Stimulated activated CD4-positive, alpha-beta T cell treated with anti-CD3 and anti-CD28 coated beads, Interleukin-15, amount 100 ng/mL, for 48 hours (primary cell): ENCODE data around the gene MAD1L1.
"Not testable (repeated sequence)": the region's sequence is repeated elsewhere in the genome, so short reads cannot be mapped to it uniquely, and the experiment has no call there.

Experiments
- DNase-seq, 2 donors: peaks; one replicate each; pipeline ENCODE4 v3.0.0-alpha.2; 2020; ENCODE audit warnings: low read depth in 2 of 2

MAD1L1 gene

DNA sequence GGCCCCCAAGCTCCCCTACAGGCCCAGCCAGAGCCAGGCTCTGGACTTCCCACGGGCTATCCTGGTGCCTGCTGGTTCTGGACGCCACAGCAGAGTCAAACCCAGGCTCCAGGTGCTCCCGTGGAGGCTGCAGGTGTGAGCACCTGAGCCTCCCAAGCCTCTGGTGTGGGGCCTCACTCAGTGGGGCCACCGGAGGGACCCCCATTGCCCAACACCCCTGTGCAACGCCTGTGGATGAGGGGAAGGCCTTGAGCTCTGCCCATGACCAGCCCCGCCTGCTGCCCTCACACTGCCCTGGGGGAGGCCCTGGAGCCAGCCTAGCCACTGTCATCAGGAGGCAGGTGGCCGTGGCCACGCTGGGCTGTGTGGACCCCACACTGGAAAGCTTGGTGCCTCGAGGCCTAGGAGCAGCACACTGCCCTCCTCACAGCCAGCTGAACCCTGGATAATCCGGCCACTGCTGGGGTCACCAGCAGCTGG lies 229.3 kb downstream of the MAD1L1 start:
- DNase-seq: no peak

GRCh38 chr7:2002561-2003450 lies 229.9 kb downstream of the MAD1L1 start:
- DNase-seq: no peak

DNA sequence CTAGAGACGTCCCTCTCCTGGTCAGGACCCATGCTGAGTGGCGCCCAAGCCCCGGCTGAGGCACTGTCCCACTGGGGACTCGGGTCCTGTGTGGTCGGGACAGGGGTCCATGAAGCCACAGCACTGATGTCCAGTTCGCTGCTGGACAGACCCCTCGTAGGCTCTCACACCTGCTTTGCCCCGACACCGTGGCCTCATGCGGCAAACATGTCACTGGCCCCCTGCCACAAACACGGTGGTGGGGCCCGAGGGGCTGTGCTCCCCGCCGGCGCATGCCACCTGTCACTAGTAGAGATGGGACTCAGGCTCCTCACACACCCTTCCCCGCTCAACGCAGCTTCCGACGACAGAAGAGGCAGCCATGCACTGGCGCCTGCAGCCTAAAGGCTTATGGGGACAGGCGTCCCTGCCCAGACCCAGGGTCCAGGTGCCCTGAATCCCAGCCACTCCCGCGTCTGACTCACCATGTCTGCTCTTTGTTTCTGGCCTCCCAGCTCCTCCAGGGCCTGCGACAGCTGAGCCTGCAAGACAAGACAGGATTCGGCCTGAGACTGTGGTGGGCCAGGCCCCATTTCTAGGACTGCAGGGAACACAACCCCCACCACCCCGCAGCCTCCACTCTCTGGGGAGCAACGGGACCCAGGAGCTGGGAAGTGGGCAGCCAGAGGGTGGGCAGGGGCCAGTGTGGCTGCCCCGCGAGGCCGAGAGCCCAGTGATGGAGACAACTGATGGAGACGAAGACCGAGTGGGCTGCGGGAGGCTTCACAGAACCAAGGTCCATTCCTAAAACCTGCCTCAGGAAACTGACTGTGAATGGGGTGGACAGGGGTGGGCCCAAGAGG lies 230.9 kb downstream of the MAD1L1 start:
- no peak for DNase-seq

- DNase-seq: no peak
These were observed 231.9 kb downstream of the MAD1L1 start for GRCh38 chr7:2000746-2001321.

- no peak for DNase-seq
These were observed 232.5 kb downstream of the MAD1L1 start for GRCh38 chr7:2000153-2000687.

DNA sequence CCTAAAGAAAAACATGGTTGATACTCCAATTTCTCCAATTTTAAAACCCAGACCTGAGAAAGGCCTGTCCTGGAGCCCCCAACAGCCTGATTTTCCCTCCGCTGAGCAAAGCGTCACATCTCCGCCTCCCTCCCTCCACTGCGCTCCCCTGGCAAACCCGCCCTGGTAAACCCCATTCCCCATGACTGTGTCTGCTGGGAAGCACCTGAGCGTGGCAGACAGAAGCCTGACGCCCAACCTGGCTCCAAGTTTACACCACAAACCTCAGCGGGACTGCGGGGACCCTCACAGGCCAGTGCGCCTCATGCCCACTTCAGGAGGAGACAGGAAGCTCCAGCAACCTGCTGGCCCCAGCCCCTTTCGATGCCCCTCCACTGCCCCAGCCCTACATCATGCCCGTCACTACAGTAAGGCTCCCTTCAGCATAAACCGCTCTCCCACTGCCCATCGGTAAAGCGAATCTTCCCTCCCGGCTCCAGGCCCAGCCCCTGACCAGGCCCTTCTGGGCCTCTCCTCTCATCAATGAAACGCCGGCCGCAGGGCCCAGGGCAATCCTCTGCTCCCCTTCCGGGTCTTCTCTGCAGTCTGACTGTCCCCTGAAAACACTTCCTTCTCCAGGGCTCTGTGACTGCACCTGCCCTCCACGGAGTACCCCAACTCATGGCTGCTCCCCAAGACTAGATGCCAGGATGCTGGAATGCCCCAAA lies 233.3 kb downstream of the MAD1L1 start:
- no peak for DNase-seq

DNA sequence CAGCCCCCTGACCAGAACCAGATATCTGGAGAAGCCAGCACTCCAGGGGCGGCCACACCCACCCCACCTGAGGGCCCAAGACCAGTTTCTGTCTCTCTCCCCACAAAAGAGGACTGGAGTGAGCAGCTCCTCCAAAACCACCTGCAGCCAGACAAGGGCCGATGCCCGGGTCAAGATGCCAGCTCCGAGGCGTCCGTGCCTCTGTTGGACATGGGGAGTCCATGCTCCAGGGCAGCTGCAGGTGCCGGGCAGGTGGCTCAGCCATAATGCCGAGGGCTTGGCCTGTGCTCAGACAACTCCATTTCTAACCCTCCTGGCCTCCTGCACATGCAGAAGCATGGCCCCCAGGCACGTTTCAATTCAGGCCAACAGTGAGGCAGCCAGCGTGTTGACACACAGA lies 234.6 kb downstream of the MAD1L1 start:
- no peak for DNase-seq

- DNase-seq: no peak
These were observed 235.1 kb downstream of the MAD1L1 start for GRCh38 chr7:1997537-1998076.

DNA sequence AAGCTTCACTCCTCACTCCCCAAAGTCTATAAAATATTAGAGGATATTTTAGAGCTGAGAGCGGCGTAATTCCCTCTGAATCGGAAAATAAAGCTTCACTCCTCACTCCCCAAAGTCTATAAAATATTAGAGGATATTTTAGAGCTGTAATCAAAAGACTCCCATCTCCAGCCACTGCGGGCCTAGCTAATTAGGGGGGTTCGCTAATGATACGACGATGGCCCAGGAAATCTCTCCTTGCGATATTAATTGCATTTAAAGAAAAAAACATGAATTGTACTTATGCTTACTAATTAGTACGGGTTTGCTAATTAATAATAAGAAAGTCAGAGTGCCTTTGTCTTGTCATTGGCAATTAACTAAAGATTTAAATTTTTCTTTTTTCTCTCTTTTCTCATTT lies 235.9 kb downstream of the MAD1L1 start:
- DNase-seq: no peak

GRCh38 chr7:1995911-1996420 lies 236.8 kb downstream of the MAD1L1 start:
- DNase-seq: not testable (repeated sequence)

DNA sequence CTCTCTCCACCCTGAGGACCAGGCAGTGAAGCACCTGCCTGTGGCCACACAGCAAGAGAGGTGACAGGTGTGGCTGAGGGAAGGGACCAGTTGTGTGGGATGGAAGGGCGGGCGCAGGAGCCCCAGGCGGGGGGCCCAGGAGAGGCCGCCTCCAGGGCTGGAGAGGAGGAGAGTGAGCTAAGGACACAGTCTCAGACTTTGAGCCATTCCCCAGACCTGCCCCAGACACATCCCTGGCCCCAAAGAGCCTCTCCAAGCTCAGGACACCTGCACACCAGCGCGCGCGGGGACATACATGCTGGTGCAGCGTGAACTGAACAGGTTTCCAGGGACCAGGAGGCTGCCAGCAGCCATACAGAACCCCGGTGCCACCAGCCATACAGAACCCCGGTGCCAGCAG lies 237.3 kb downstream of the MAD1L1 start:
- no peak for DNase-seq

DNA sequence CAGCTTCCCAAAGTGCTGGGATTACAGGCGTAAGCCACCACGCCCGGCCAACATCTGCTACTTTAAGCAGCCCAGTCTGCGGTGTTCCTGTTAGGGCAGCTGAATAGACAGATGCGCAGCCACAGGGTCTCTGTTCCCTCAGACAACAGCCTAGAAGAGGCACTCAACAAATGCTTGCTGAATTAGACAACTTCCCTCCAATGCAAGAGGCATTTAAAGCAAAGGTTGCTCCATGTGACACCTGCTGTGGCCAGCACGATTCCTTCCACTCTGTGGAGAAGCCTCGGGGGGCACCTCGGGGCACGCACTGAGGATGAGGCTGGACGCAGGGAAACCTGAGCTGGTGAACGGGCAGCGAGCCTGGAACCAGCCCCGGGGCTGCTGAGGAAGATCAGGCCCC lies 237.8 kb downstream of the MAD1L1 start:
- no peak for DNase-seq

DNA sequence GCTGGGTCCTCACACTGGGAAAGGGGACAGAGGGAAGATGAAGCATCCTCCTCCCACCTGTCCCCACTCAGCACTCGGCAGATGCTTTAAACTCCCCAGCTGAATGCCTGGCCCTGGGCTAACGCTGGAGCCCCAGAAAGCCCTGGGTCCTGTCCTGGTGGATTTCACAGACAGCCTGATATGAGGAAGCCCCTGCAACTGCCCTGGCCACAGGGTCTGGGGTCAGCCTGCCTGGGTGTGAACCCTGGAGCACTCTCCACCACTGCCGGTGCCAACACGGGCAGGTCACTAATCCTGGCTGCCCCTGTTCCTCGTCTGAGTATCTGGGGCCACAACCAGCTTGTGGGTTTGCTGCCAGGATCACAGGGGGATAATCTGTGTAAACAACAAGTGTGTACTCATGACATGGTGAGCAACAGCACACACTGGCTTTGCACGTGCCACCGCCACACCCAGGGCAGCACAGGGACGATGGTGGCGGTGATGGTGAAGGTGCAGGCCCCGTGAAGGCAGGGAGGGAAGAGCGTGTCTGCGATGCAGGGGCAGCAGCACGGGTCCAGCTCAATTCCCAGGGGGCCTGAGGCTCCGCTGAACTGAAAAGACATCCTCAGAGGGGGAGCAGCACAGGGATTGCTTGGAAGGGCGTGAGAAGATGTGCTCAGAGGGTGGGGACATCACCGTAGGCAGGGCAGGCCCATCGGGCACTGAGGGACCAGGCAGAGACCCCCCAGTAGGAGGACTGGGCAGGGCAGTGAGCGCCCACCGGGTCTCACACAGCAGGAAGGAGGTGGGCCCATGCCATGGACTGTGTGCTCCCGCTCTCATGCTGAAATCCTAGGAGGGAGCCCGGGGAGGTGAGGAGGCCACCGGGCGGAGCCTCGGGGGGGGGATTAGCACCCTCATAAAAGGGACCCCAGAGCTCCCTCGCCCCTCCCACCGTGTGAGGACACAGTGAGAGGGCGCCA lies 238.7 kb downstream of the MAD1L1 start:
- no peak for DNase-seq

- no peak for DNase-seq
These were observed 239.6 kb downstream of the MAD1L1 start for GRCh38 chr7:1993031-1993695.

- no peak for DNase-seq
These were observed 240.2 kb downstream of the MAD1L1 start for GRCh38 chr7:1992554-1992953.

GRCh38 chr7:1990001-1990670 lies 242.6 kb downstream of the MAD1L1 start:
- no peak for DNase-seq

DNA sequence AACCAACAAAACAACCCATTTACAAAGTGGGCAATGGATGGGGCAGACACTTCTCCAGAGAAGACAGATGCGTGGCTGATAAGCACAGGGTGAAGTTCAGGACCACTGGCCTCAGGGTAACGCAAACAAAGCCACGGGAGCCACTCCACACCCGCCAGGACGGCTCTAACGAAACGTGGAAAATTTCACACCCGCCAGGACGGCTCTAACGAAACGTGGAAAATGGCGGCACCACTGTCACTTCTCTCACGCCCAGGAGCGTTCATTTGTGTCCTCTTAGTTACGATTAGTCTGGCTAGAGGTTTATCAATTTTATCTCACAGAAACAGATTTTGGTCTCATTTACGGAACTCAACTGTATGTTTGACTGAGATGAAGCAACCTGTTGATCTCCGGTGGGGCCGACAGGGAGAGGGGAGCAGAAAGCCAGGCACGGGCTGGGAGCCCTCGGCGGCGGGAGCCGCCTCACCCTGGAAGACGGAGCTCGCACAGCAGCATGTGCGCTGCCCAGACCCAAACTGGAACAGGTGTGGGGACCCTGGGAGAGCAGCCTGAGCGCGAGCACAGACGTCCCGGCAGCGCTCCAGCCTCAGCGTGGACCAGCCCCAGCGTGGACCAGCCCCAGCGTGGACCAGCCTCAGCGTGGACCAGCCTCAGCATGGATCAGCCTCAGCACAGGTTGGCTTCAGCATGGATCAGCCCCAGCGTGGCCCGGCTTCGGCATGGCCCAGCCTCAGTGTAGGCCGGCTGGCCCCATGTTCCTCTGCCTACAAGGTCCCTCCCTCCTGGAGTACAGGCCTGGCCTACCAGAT lies 243.5 kb downstream of the MAD1L1 start:
- DNase-seq: no peak

DNA sequence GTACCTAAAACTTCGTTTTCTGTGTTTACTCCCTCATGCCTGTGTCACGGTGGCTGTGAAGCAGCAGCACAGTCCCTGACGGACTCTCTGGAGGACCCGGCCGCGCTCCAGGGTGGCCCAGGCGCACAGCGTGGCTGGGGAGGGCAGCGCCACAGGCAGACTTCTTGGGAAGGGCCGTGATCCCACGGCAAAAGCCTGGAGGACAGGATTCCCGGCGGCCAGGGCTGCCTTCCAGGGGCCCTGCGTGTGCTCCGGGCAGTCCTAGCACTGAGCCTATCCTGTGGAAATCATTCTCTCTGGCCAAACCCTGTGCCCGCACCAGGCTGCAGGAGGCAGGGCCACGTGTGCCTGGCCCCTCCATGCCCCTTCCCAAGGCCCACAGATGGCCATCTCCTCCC lies 244.2 kb downstream of the MAD1L1 start:
- DNase-seq: no peak
